Stimulated activated memory B cell treated with anti-CD40 and anti-IgM and Interleukin-4, amounts not matched to agents 10 μg/mL and 1 μg/mL and 100 μg/mL, for 72 hours (primary cell): Measurements from ENCODE around the gene FAM53B.

Experiments
- ATAC-seq: fragments of 150-1000 bp; cut with Tn5 transposase; 2 replicates; pipeline ENCODE4 v1.10.0; 2021
- H3K27ac Mint-ChIP-seq: one replicate; pipeline ENCODE4 v1.8.0; 2022; ENCODE audit warnings: mild to moderate bottlenecking, mixed read lengths
- H3K27me3 Mint-ChIP-seq: one replicate; pipeline ENCODE4 v1.8.0; 2022; ENCODE audit warnings: mixed read lengths
- H3K36me3 Mint-ChIP-seq: one replicate; pipeline ENCODE4 v1.8.0; 2022; ENCODE audit warnings: mixed read lengths
- H3K4me1 Mint-ChIP-seq: one replicate; pipeline ENCODE4 v1.8.0; 2022; ENCODE audit warnings: mixed read lengths
- H3K4me3 Mint-ChIP-seq: one replicate; pipeline ENCODE4 v1.8.0; 2022; ENCODE audit warnings: mild to moderate bottlenecking, moderate library complexity, mixed read lengths
- H3K9me3 Mint-ChIP-seq: one replicate; pipeline ENCODE4 v1.8.0; 2022; ENCODE audit warnings: mixed read lengths

FAM53B gene

GRCh38 chr10:124724279-124725027, 19.7 kb downstream of the FAM53B start:
- Mint-ChIP-seq H3K27ac (peak overlapping the region; percentile 86), H3K4me3 (peak overlapping the region; percentile 65), H3K4me1 (peaks cover 83% of the 10 kb centered on the region), H3K36me3 (no peaks in the 10 kb centered on the region), H3K27me3 (no peaks in the 10 kb centered on the region), H3K9me3 (no peaks in the 10 kb centered on the region)
- no peak for ATAC-seq

- Mint-ChIP-seq H3K4me3 (peak overlapping the region; percentile 65), H3K9me3 (no peaks in the 10 kb centered on the region), H3K27ac (peak overlapping the region; percentile 86), H3K4me1 (peaks cover 83% of the 10 kb centered on the region), H3K36me3 (no peaks in the 10 kb centered on the region), H3K27me3 (no peaks in the 10 kb centered on the region)
- no peak for ATAC-seq
These were observed 20.4 kb downstream of the FAM53B start for GRCh38 chr10:124723826-124724225.

- Mint-ChIP-seq H3K9me3 (no peaks in the 10 kb centered on the region), H3K4me3 (peak overlapping the region; percentile 65), H3K27me3 (no peaks in the 10 kb centered on the region), H3K27ac (peak overlapping the region; percentile 86), H3K36me3 (no peaks in the 10 kb centered on the region), H3K4me1 (peaks cover 83% of the 10 kb centered on the region)
- ATAC-seq = peak; percentile 81
These were observed 21.1 kb downstream of the FAM53B start for GRCh38 chr10:124722798-124723783.

- Mint-ChIP-seq H3K27ac (peak overlapping the region; percentile 86), H3K36me3 (peaks cover 7% of the 10 kb centered on the region), H3K27me3 (no peaks in the 10 kb centered on the region), H3K4me1 (peaks cover 87% of the 10 kb centered on the region), H3K9me3 (no peaks in the 10 kb centered on the region), H3K4me3 (peak overlapping the region; percentile 28)
- ATAC-seq = no peak
These were observed 22.7 kb downstream of the FAM53B start for GRCh38 chr10:124721330-124722045.

GRCh38 chr10:124719213-124719851, 24.8 kb downstream of the FAM53B start:
- Mint-ChIP-seq H3K36me3 (peaks cover 12% of the 10 kb centered on the region), H3K27ac (peak overlapping the region; percentile 96)
- peak; percentile 81 for ATAC-seq

GRCh38 chr10:124717911-124718741, 26.1 kb downstream of the FAM53B start:
- Mint-ChIP-seq H3K4me3 (peak overlapping the region; percentile 50), H3K27me3 (no peaks in the 10 kb centered on the region), H3K27ac (peak overlapping the region; percentile 96), H3K9me3 (no peaks in the 10 kb centered on the region), H3K4me1 (peaks cover 82% of the 10 kb centered on the region), H3K36me3 (peaks cover 14% of the 10 kb centered on the region)
- ATAC-seq = peak; percentile 91

More at GRCh38 chr10:124719213-124719851, 24.8 kb downstream of the FAM53B start:
- H3K27me3 Mint-ChIP-seq = no peaks in the 10 kb centered on the region
- peaks cover 85% of the 10 kb centered on the region for H3K4me1 Mint-ChIP-seq
- H3K9me3 Mint-ChIP-seq = no peaks in the 10 kb centered on the region
- H3K4me3 Mint-ChIP-seq = peak overlapping the region; percentile 50

GRCh38 chr10:124717041-124717757, 27.0 kb downstream of the FAM53B start:
- H3K27me3 Mint-ChIP-seq = no peaks in the 10 kb centered on the region
- H3K36me3 Mint-ChIP-seq = peaks cover 21% of the 10 kb centered on the region
- H3K4me1 Mint-ChIP-seq = peaks cover 82% of the 10 kb centered on the region
- peak overlapping the region; percentile 50 for H3K4me3 Mint-ChIP-seq
- H3K27ac Mint-ChIP-seq = peak overlapping the region; percentile 96
- no peak for ATAC-seq
- H3K9me3 Mint-ChIP-seq = no peaks in the 10 kb centered on the region

GRCh38 chr10:124716369-124716768, 27.8 kb downstream of the FAM53B start:
- peaks cover 21% of the 10 kb centered on the region for H3K36me3 Mint-ChIP-seq
- peaks cover 73% of the 10 kb centered on the region for H3K4me1 Mint-ChIP-seq
- H3K4me3 Mint-ChIP-seq = no peak overlapping the region
- H3K9me3 Mint-ChIP-seq = no peaks in the 10 kb centered on the region
- ATAC-seq = no peak
- H3K27ac Mint-ChIP-seq = peak overlapping the region; percentile 96
- no peaks in the 10 kb centered on the region for H3K27me3 Mint-ChIP-seq

GRCh38 chr10:124715439-124715838, 28.7 kb downstream of the FAM53B start:
- Mint-ChIP-seq H3K4me1 (peaks cover 78% of the 10 kb centered on the region), H3K36me3 (peaks cover 28% of the 10 kb centered on the region), H3K27me3 (no peaks in the 10 kb centered on the region), H3K9me3 (no peaks in the 10 kb centered on the region), H3K27ac (peak overlapping the region; percentile 96), H3K4me3 (no peak overlapping the region)
- ATAC-seq = no peak

- Mint-ChIP-seq H3K27ac (peak overlapping the region; percentile 58), H3K9me3 (no peaks in the 10 kb centered on the region), H3K4me3 (no peak overlapping the region), H3K36me3 (peaks cover 28% of the 10 kb centered on the region), H3K4me1 (peaks cover 83% of the 10 kb centered on the region), H3K27me3 (no peaks in the 10 kb centered on the region)
- ATAC-seq = no peak
These were observed 30.4 kb downstream of the FAM53B start for GRCh38 chr10:124713679-124714255.

- no peaks in the 10 kb centered on the region for H3K27me3 Mint-ChIP-seq
- no peaks in the 10 kb centered on the region for H3K9me3 Mint-ChIP-seq
- no peak overlapping the region for H3K4me3 Mint-ChIP-seq
- peak overlapping the region; percentile 58 for H3K27ac Mint-ChIP-seq
- H3K4me1 Mint-ChIP-seq = peaks cover 83% of the 10 kb centered on the region
- ATAC-seq = no peak
- peaks cover 31% of the 10 kb centered on the region for H3K36me3 Mint-ChIP-seq
These were observed 31.3 kb downstream of the FAM53B start for GRCh38 chr10:124712704-124713407.

GRCh38 chr10:124711145-124711544, 33.0 kb downstream of the FAM53B start:
- Mint-ChIP-seq H3K4me3 (no peak overlapping the region), H3K27ac (peak overlapping the region; percentile 72), H3K36me3 (peaks cover 29% of the 10 kb centered on the region), H3K9me3 (no peaks in the 10 kb centered on the region), H3K27me3 (no peaks in the 10 kb centered on the region), H3K4me1 (peaks cover 78% of the 10 kb centered on the region)
- ATAC-seq = no peak
